Peyer's patch (tissue), 4 donors: ENCODE results near the gene BICD1.

Source experiments
- POLR2A ChIP-seq, 2 donors: fragments of 450-650 bp; IDR thresholded peaks; one replicate each; pipeline ENCODE4 v1.5.1; 2017; ENCODE audit warnings: antibody characterized with exemption in 2 of 2, mild to moderate bottlenecking in 2 of 2, moderate library complexity in 2 of 2
- TF ChIP-seq, protein P1 (sequence below), 6 experiments: fragments of 450-650 bp in 4 of 6; fragments of 200-600 bp in 2 of 6; sonication (generic) in 1 of 6; IDR thresholded peaks; one replicate each; pipeline ENCODE4 v1.5.1; 2017 to 2019; ENCODE audit warnings: antibody characterized with exemption in 6 of 6, mild to moderate bottlenecking in 3 of 6, moderate library complexity in 1 of 6

DNA sequence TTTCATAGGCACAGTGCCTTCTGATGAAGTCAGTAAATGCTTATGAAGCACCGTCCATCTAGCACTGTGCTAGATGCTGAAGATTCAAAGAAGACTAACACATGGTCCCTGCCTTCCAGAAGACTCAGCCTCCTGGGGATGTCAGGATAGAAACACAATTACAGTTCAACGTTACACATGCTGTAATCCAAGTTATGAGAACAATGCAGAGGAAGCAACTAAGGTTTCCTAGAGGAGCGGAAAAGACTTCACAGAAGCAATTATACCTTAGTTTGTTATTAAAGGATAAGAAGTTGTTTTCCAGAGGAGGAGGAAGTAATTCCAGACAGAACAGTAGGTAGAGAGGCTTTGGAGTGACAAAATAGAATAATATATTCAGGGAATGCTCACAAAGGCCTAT, 225.8 kb downstream of the BICD1 start:
- TF ChIP-seq, protein P1, sequence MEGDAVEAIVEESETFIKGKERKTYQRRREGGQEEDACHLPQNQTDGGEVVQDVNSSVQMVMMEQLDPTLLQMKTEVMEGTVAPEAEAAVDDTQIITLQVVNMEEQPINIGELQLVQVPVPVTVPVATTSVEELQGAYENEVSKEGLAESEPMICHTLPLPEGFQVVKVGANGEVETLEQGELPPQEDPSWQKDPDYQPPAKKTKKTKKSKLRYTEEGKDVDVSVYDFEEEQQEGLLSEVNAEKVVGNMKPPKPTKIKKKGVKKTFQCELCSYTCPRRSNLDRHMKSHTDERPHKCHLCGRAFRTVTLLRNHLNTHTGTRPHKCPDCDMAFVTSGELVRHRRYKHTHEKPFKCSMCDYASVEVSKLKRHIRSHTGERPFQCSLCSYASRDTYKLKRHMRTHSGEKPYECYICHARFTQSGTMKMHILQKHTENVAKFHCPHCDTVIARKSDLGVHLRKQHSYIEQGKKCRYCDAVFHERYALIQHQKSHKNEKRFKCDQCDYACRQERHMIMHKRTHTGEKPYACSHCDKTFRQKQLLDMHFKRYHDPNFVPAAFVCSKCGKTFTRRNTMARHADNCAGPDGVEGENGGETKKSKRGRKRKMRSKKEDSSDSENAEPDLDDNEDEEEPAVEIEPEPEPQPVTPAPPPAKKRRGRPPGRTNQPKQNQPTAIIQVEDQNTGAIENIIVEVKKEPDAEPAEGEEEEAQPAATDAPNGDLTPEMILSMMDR (IDR thresholded peaks at IDR 0.05): no peak
- TF ChIP-seq POLR2A (IDR thresholded peaks at IDR 0.05): no peak
